HCT116 (cell line): Measurements from ENCODE around the gene PDE6G. TPM values are rescaled to one million over a fixed set of nuclear protein-coding genes. Genes with fewer than 3 reads are reported as not detected.

Source experiments
- ATAC-seq: fragments of 200-7000 bp; cut with Tn5 transposase; 2 replicates; pipeline ENCODE4 v1.9.1; 2020; ENCODE audit warnings: mild to moderate bottlenecking, moderate library complexity
- BruUV-seq: library from RNA; stranded (reverse); fragments of 400-500 nt; replicated peaks from 2 replicates; lab custom pipeline; 2021; lab: Mats Ljungman, UMichigan
- CTCF ChIA-PET: fragments of 300-600 bp; sonication (Branson Sonifier 250); formaldehyde crosslinking; loops from one replicate; lab custom pipeline; 2021; ENCODE audit warnings: antibody characterized with exemption; lab: Charles Lee
- POLR2A ChIA-PET: fragments of 300-600, 350-600 bp; sonication (Branson Sonifier 250); formaldehyde crosslinking; loops from one replicate; lab custom pipeline; 2021; ENCODE audit warnings: antibody characterized with exemption; lab: Charles Lee
- RAD21 ChIA-PET, 2 experiments: fragments of 300-600 bp; sonication (Branson Sonifier 250); formaldehyde crosslinking; loops; one replicate each; lab custom pipeline; 2023; ENCODE audit warnings: low total read pairs in 2 of 2; ENCODE audit not compliant: uncharacterized antibody in 2 of 2, unreplicated experiment in 2 of 2, low non-redundant PET in 1 of 2; lab: Charles Lee
- DNase-seq: peaks from one replicate; pipeline ENCODE4 v3.0.0-alpha.2; 2010; ENCODE audit warnings: low read depth, low spot score
- H2AFZ ChIP-seq: fragments of 200-600 bp; shearing (Covaris generic), sonication (generic); 2 replicates; pipeline ENCODE4 v1.6.1; 2017; ENCODE audit warnings: low read depth, mixed run types, mixed read lengths, antibody characterized with exemption, low read length; ENCODE audit not compliant: poor library complexity, severe bottlenecking
- H3K27ac ChIP-seq: 2 replicates; pipeline ENCODE4 v1.5.1; 2012; ENCODE audit warnings: low read depth, low read length
- H3K27me3 ChIP-seq: fragments of 200-600 bp; sonication (generic); 2 replicates; pipeline ENCODE4 v1.6.1; 2016; ENCODE audit warnings: mixed run types, low read length, mixed read lengths; ENCODE audit not compliant: insufficient read depth
- H3K36me3 ChIP-seq, 2 experiments: fragments of 200-500 bp in 1 of 2; fragments of 200-600 bp in 1 of 2; sonication (Bioruptor generic) in 1 of 2; sonication (generic) in 1 of 2; 2 replicates each; pipeline versions ENCODE4 v1.5.1 to v1.6.1; 2014 to 2016; ENCODE audit warnings: low read length in 2 of 2, inconsistent platforms in 1 of 2, mixed read lengths in 1 of 2, mixed run types in 1 of 2; ENCODE audit not compliant: insufficient read depth in 2 of 2, control insufficient read depth in 1 of 2
- H3K4me1 ChIP-seq, 2 experiments: fragments of 200-600 bp in 1 of 2; sonication (generic) in 1 of 2; 2 replicates each; pipeline versions ENCODE4 v1.5.1 to v1.6.1; 2012 to 2017; ENCODE audit warnings: low read length in 2 of 2, inconsistent platforms in 1 of 2, mild to moderate bottlenecking in 1 of 2, mixed read lengths in 1 of 2, mixed run types in 1 of 2, moderate library complexity in 1 of 2; ENCODE audit not compliant: insufficient read depth in 2 of 2, control insufficient read depth in 1 of 2
- H3K4me2 ChIP-seq: fragments of 200-600 bp; sonication (generic); 2 replicates; pipeline ENCODE4 v1.6.1; 2017; ENCODE audit warnings: mixed run types, low read length, mixed read lengths
- H3K4me3 ChIP-seq, 2 experiments: fragments of 200-600 bp in 1 of 2; sonication (generic) in 1 of 2; replicated peaks in 1 of 2; 2 replicates each; pipeline ENCODE4 v1.5.1; 2011 to 2016; ENCODE audit warnings: low read length in 2 of 2, control low read depth in 1 of 2, low read depth in 1 of 2, mild to moderate bottlenecking in 1 of 2, mixed read lengths in 1 of 2, mixed run types in 1 of 2
- H3K79me2 ChIP-seq: fragments of 200-600 bp; sonication (generic); 2 replicates; pipeline ENCODE4 v1.6.1; 2017; ENCODE audit warnings: mild to moderate bottlenecking, mixed run types, low read length, moderate library complexity, mixed read lengths; ENCODE audit not compliant: insufficient read depth
- H3K9ac ChIP-seq: fragments of 200-600 bp; sonication (generic); 2 replicates; pipeline ENCODE4 v1.6.1; 2016; ENCODE audit warnings: low read length, mixed read lengths
- H3K9me2 ChIP-seq: fragments of 200-600 bp; sonication (generic), shearing (Covaris generic); 2 replicates; pipeline ENCODE4 v1.6.1; 2017; ENCODE audit warnings: mixed run types, mild to moderate bottlenecking, moderate library complexity; ENCODE audit not compliant: insufficient read depth
- H3K9me3 ChIP-seq, 2 experiments: fragments of 200-500 bp in 1 of 2; fragments of 200-600 bp in 1 of 2; sonication (Bioruptor generic) in 1 of 2; sonication (generic) in 1 of 2; 2 replicates each; pipeline ENCODE4 v1.6.1; 2014 to 2017; ENCODE audit warnings: low read length in 2 of 2, mixed read lengths in 2 of 2, inconsistent platforms in 1 of 2, low read depth in 1 of 2, mild to moderate bottlenecking in 1 of 2, mixed run types in 1 of 2, moderate library complexity in 1 of 2; ENCODE audit not compliant: control insufficient read depth in 1 of 2, insufficient read depth in 1 of 2
- H4K20me1 ChIP-seq: fragments of 200-600 bp; sonication (generic), shearing (Covaris generic); 2 replicates; pipeline ENCODE4 v1.6.1; 2017; ENCODE audit warnings: mixed run types, mild to moderate bottlenecking, moderate library complexity; ENCODE audit not compliant: insufficient read depth
- ATF3 ChIP-seq: IDR thresholded peaks from 2 replicates; pipeline ENCODE4 v1.6.1; 2012
- CBX3 ChIP-seq: IDR thresholded peaks from 2 replicates; pipeline ENCODE4 v1.6.1; 2012; ENCODE audit warnings: low read depth
- CTCF ChIP-seq, 3 experiments: fragments of 200-600 bp in 1 of 3; sonication (generic) in 1 of 3; IDR thresholded peaks in 2 of 3; conservative IDR thresholded peaks in 1 of 3; 2 replicates each; pipeline ENCODE4 v1.5.1; 2012 to 2017; ENCODE audit warnings: low read depth in 2 of 3, low read length in 2 of 3, antibody characterized with exemption in 1 of 3, borderline replicate concordance in 1 of 3, control low read depth in 1 of 3, mild to moderate bottlenecking in 1 of 3, mixed read lengths in 1 of 3, mixed run types in 1 of 3, moderate library complexity in 1 of 3; ENCODE audit not compliant: insufficient read depth in 1 of 3
- EGR1 ChIP-seq: IDR thresholded peaks from 2 replicates; pipeline ENCODE4 v1.6.1; 2012; ENCODE audit warnings: low read depth
- ELF1 ChIP-seq: IDR thresholded peaks from 2 replicates; pipeline ENCODE4 v1.6.1; 2012; ENCODE audit warnings: low read depth, borderline replicate concordance
- JUND ChIP-seq: IDR thresholded peaks from 2 replicates; pipeline ENCODE4 v1.6.1; 2012
- MAX ChIP-seq: IDR thresholded peaks from 2 replicates; pipeline ENCODE4 v1.6.1; 2012
- POLR2AphosphoS5 ChIP-seq: IDR thresholded peaks from 2 replicates; pipeline ENCODE4 v1.6.1; 2011; ENCODE audit warnings: mild to moderate bottlenecking, low read depth, low read length, moderate library complexity
- RAD21 ChIP-seq: IDR thresholded peaks from 2 replicates; pipeline ENCODE4 v1.6.1; 2012; ENCODE audit warnings: low read depth, mild to moderate bottlenecking
- SIN3A ChIP-seq: IDR thresholded peaks from 2 replicates; pipeline ENCODE4 v1.6.1; 2012; ENCODE audit warnings: low read depth
- SP1 ChIP-seq: IDR thresholded peaks from 2 replicates; pipeline ENCODE4 v1.6.1; 2012; ENCODE audit warnings: low read depth
- TCF7L2 ChIP-seq: IDR thresholded peaks from 2 replicates; pipeline ENCODE4 v1.7.0; 2011; ENCODE audit warnings: borderline replicate concordance, inconsistent platforms; ENCODE audit not compliant: insufficient read depth, insufficient read length; ENCODE audit errors: extremely low read depth
- YY1 ChIP-seq: IDR thresholded peaks from 2 replicates; pipeline ENCODE4 v1.6.1; 2011; ENCODE audit warnings: low read length, low read depth, moderate library complexity, mild to moderate bottlenecking; ENCODE audit not compliant: insufficient replicate concordance; ENCODE audit errors: extremely low read depth
- ZBTB33 ChIP-seq: IDR thresholded peaks from 2 replicates; pipeline ENCODE4 v1.6.1; 2011; ENCODE audit warnings: mild to moderate bottlenecking, low read length, moderate library complexity; ENCODE audit not compliant: insufficient replicate concordance; ENCODE audit errors: extremely low read depth
- ZFX ChIP-seq: fragments of 450-650 bp; IDR thresholded peaks from 2 replicates; pipeline ENCODE4 v1.6.1; 2017
- intact Hi-C: fragments of 100-400 bp; cut with micrococcal nuclease; formaldehyde crosslinking; loops from 2 replicates; pipeline ENCODE4 v1.10.0; 2022
- total RNA-seq: library from RNA; stranded (reverse); gene quantifications from one replicate; pipeline ENCODE4 v1.2.1, GENCODE V29; 2021; ENCODE audit not compliant: unreplicated experiment

Gene PDE6G
- total RNA-seq, 1 experiment from 2014 or later = not detected

GRCh38 chr17:81659038-81659437 lies 2.7 kb upstream of the PDE6G start (continued):
- TF ChIP-seq CTCF (IDR thresholded peaks at IDR 0.05 in 2 of 3, conservative IDR thresholded peaks at IDR 0.05 in 1 of 3; ENCODE audit: borderline replicate concordance in 1 of 3, insufficient read depth in 1 of 3, low read depth in 2 of 3, low read length in 2 of 3) (no peak), CBX3 (no peak), ZBTB33 (no peak), POLR2AphosphoS5 (no peak)

- no peaks in the 10 kb centered on the region for H3K9me2 ChIP-seq
- H3K79me2 ChIP-seq = no peaks in the 10 kb centered on the region
- H3K27ac ChIP-seq = no peak overlapping the region
- no peaks in the 10 kb centered on the region for H3K9me3 ChIP-seq
- H3K9ac ChIP-seq = no peak overlapping the region
- TF ChIP-seq SIN3A (no peak), EGR1 (no peak), ZFX (no peak), MAX (no peak), TCF7L2 (no peak), ATF3 (no peak), POLR2AphosphoS5 (no peak), RAD21 (no peak), ELF1 (no peak), CTCF (IDR thresholded peaks at IDR 0.05 in 2 of 3, conservative IDR thresholded peaks at IDR 0.05 in 1 of 3; ENCODE audit: borderline replicate concordance in 1 of 3, insufficient read depth in 1 of 3, low read depth in 2 of 3, low read length in 2 of 3) (no peak), JUND (no peak), SP1 (no peak), YY1 (no peak)
- H3K4me3 ChIP-seq = no peak overlapping the region
- intact Hi-C loops = no loop called here
- ChIA-PET POLR2A (no interaction called here), CTCF (no interaction called here), RAD21 (no interaction called here)
- no TSS peak for BruUV-seq
- no peaks in the 10 kb centered on the region for H4K20me1 ChIP-seq
- H3K36me3 ChIP-seq = no peaks in the 10 kb centered on the region
- DNase-seq (no peak), ATAC-seq (no peak)
- H2AFZ ChIP-seq = no peak overlapping the region
- peaks cover 2 to 9% of the 10 kb centered on the region in 2 experiments; a peak in 3 of 4 replicates for H3K4me1 ChIP-seq
- no peaks in the 10 kb centered on the region for H3K27me3 ChIP-seq
- H3K4me2 ChIP-seq = no peak overlapping the region
Measured at GRCh38 chr17:81656835-81657234, 493 bp upstream of the PDE6G start.
